ENCODE data around the gene SORCS1. TPM values are rescaled to one million over a fixed set of nuclear protein-coding genes. Genes with fewer than 3 reads are reported as not detected.

Gene SORCS1
- polyA plus RNA-seq, 1 donor (not counting 4 experiments of a cell fraction or from before 2014, with no cell fraction given), result not detected

- no peak for FAIRE-seq
- Histone ChIP-seq H3K4me2 (ENCODE audit: control insufficient read depth, extremely low read depth, insufficient read depth, low read depth, low read length) (no peak overlapping the region), H3K9me3 (ENCODE audit: control insufficient read depth, low read depth, low read length) (no peaks in the 10 kb centered on the region), H3K79me2 (ENCODE audit: control insufficient read depth, insufficient read depth, low read length) (no peaks in the 10 kb centered on the region), H3K27me3 (ENCODE audit: control insufficient read depth, extremely low read depth, insufficient read depth, low read length) (no peaks in the 10 kb centered on the region), H3K4me3 (ENCODE audit: control insufficient read depth in 2 of 3, extremely low read depth in 1 of 3, insufficient read depth in 2 of 3, low read depth in 1 of 3, low read length in 3 of 3) (no peak overlapping the region), H3K9ac (ENCODE audit: control insufficient read depth, extremely low read depth, insufficient read depth, low read length) (no peak overlapping the region), H3K4me1 (ENCODE audit: control insufficient read depth, extremely low read depth, insufficient read depth, low read length) (no peaks in the 10 kb centered on the region), H3K27ac (ENCODE audit: control insufficient read depth, insufficient read depth, low read length) (no peak overlapping the region), H2AFZ (ENCODE audit: control insufficient read depth, low read length) (no peak overlapping the region), H4K20me1 (ENCODE audit: control insufficient read depth, extremely low read depth, insufficient read depth, low read length) (no peaks in the 10 kb centered on the region), H3K9me1 (ENCODE audit: control insufficient read depth, extremely low read depth, insufficient read depth, low read length) (no peaks in the 10 kb centered on the region), H3K36me3 (ENCODE audit: control insufficient read depth in 2 of 2, extremely low read depth in 1 of 2, insufficient read depth in 2 of 2, low read length in 2 of 2) (no peaks in the 10 kb centered on the region)
- no peak for DNase-seq (ENCODE audit: low read depth, low spot score)
- TF ChIP-seq EZH2 (IDR thresholded peaks at IDR 0.05; ENCODE audit: low read length) (no peak), CTCF (optimal IDR thresholded peaks at IDR 0.05 in 1 of 3, IDR thresholded peaks at IDR 0.05 in 1 of 3, conservative IDR thresholded peaks at IDR 0.05 in 1 of 3; ENCODE audit: extremely low read depth in 1 of 3, insufficient read depth in 2 of 3, low read length in 3 of 3) (no peak)
- dilution Hi-C loops (cut with MboI; ENCODE audit: extremely low pct_ligation_motif_present, low sequenced_read_pairs), result no loop called here
Measured at GRCh38 chr10:106595281-106595680, 569.2 kb downstream of the SORCS1 start.

GRCh38 chr10:106593876-106594275 lies 570.6 kb downstream of the SORCS1 start:
- H3K4me3 ChIP-seq (ENCODE audit: control insufficient read depth in 2 of 3, extremely low read depth in 1 of 3, insufficient read depth in 2 of 3, low read depth in 1 of 3, low read length in 3 of 3), result no peak overlapping the region
- TF ChIP-seq CTCF (optimal IDR thresholded peaks at IDR 0.05 in 1 of 3, IDR thresholded peaks at IDR 0.05 in 1 of 3, conservative IDR thresholded peaks at IDR 0.05 in 1 of 3; ENCODE audit: extremely low read depth in 1 of 3, insufficient read depth in 2 of 3, low read length in 3 of 3), result no peak
- TF ChIP-seq EZH2 (IDR thresholded peaks at IDR 0.05; ENCODE audit: low read length), result no peak
- FAIRE-seq, result no peak
- dilution Hi-C loops (cut with MboI; ENCODE audit: extremely low pct_ligation_motif_present, low sequenced_read_pairs), result no loop called here
- no peaks in the 10 kb centered on the region for H3K27me3 ChIP-seq (ENCODE audit: control insufficient read depth, extremely low read depth, insufficient read depth, low read length)
- no peak overlapping the region for H2AFZ ChIP-seq (ENCODE audit: control insufficient read depth, low read length)
- H4K20me1 ChIP-seq (ENCODE audit: control insufficient read depth, extremely low read depth, insufficient read depth, low read length), result no peaks in the 10 kb centered on the region
- H3K79me2 ChIP-seq (ENCODE audit: control insufficient read depth, insufficient read depth, low read length), result no peaks in the 10 kb centered on the region
- no peaks in the 10 kb centered on the region for H3K9me1 ChIP-seq (ENCODE audit: control insufficient read depth, extremely low read depth, insufficient read depth, low read length)
- H3K4me2 ChIP-seq (ENCODE audit: control insufficient read depth, extremely low read depth, insufficient read depth, low read depth, low read length), result no peak overlapping the region
- no peak overlapping the region for H3K27ac ChIP-seq (ENCODE audit: control insufficient read depth, insufficient read depth, low read length)
- no peaks in the 10 kb centered on the region for H3K9me3 ChIP-seq (ENCODE audit: control insufficient read depth, low read depth, low read length)
- no peak overlapping the region for H3K9ac ChIP-seq (ENCODE audit: control insufficient read depth, extremely low read depth, insufficient read depth, low read length)
- no peaks in the 10 kb centered on the region for H3K36me3 ChIP-seq (ENCODE audit: control insufficient read depth in 2 of 2, extremely low read depth in 1 of 2, insufficient read depth in 2 of 2, low read length in 2 of 2)
- no peaks in the 10 kb centered on the region for H3K4me1 ChIP-seq (ENCODE audit: control insufficient read depth, extremely low read depth, insufficient read depth, low read length)
- no peak for DNase-seq (ENCODE audit: low read depth, low spot score)

All from keratinocyte (primary cell).